ENCODE measurements around the gene FIBCD1.

DNA sequence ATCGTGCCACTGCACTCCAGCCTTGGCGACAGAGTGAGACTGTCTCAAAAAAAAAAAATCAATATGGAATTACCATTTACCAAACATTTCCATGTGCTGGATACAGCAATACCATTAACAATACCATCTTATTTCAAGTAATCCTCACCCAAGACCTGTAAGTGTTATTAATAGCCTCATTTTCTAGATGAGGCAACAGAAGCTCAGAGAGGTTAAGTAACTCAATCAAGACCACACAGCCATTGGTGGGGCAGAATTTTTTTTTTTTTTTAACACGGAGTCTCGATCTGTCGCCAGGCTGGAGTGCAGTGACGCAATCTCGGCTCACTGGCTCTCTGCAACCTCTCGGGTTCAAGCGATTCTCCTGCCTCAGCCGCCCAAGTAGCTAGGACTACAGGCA, 3.6 kb upstream of the FIBCD1 start:
- TF ChIP-seq, protein P1, sequence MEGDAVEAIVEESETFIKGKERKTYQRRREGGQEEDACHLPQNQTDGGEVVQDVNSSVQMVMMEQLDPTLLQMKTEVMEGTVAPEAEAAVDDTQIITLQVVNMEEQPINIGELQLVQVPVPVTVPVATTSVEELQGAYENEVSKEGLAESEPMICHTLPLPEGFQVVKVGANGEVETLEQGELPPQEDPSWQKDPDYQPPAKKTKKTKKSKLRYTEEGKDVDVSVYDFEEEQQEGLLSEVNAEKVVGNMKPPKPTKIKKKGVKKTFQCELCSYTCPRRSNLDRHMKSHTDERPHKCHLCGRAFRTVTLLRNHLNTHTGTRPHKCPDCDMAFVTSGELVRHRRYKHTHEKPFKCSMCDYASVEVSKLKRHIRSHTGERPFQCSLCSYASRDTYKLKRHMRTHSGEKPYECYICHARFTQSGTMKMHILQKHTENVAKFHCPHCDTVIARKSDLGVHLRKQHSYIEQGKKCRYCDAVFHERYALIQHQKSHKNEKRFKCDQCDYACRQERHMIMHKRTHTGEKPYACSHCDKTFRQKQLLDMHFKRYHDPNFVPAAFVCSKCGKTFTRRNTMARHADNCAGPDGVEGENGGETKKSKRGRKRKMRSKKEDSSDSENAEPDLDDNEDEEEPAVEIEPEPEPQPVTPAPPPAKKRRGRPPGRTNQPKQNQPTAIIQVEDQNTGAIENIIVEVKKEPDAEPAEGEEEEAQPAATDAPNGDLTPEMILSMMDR (IDR thresholded peaks at IDR 0.05): no peak
- TF ChIP-seq RCOR1 (IDR thresholded peaks at IDR 0.05; ENCODE audit: low read length) (no peak), RAD21 (IDR thresholded peaks at IDR 0.05; ENCODE audit: low read length) (no peak), POLR2AphosphoS5 (IDR thresholded peaks at IDR 0.05; ENCODE audit: low read depth, low read length) (no peak), TEAD4 (IDR thresholded peaks at IDR 0.05; ENCODE audit: borderline replicate concordance, insufficient read depth) (no peak), SMC3 (IDR thresholded peaks at IDR 0.05; ENCODE audit: low read depth, low read length) (no peak), NFIC (IDR thresholded peaks at IDR 0.05; ENCODE audit: borderline replicate concordance) (no peak)
